Coronary artery (tissue), 2 donors: Measurements from ENCODE around the gene RHBDD1.

Source experiments
- DNase-seq: peaks from one replicate; pipeline ENCODE4 v3.0.0-alpha.2; 2017; ENCODE audit warnings: low spot score
- H3K27ac ChIP-seq, 2 donors: fragments of 200-600 bp; sonication (generic); one replicate each; pipeline ENCODE4 v1.5.1; 2016 to 2019
- H3K4me3 ChIP-seq: fragments of 200-600 bp; sonication (generic); 2 replicates; pipeline ENCODE4 v1.5.1; 2016; ENCODE audit warnings: mild to moderate bottlenecking, moderate library complexity
- TF ChIP-seq, protein P1 (sequence below): fragments of 200-600 bp; sonication (generic); IDR thresholded peaks from one replicate; pipeline ENCODE4 v1.5.1; 2019; ENCODE audit warnings: antibody characterized with exemption

The RHBDD1 gene

DNA sequence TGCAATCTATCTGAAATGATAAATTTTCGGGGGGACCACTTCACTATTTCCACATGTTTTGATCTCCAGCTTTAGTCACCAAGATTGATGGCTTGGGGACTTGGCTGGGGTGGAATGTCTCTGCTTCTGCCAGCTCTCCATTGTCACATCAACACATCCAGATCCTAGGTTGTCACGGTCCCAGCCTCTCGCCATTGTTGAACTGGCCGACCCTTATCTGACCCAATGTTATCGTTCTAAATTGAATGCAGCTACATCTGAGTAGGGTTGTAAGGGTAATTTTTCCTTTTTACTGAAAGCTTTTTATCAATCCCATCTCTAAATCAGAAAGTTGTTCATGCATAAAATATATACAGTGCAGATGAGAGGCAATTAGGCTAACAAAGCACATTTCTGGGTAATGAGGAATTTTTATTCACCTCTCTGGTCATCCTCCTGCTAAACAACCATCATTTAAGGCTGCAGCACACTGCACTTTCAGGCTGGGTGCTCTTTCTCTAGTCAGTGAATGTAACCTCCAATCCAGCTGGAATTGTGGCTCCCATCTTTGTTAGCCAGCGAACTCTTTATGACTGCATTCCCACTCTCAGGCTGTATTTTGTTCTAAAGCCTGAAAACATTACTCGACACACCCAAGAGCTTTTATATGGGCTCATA lies 200.0 kb downstream of the RHBDD1 start:
- no peak overlapping the region for H3K4me3 ChIP-seq
- TF ChIP-seq, protein P1, sequence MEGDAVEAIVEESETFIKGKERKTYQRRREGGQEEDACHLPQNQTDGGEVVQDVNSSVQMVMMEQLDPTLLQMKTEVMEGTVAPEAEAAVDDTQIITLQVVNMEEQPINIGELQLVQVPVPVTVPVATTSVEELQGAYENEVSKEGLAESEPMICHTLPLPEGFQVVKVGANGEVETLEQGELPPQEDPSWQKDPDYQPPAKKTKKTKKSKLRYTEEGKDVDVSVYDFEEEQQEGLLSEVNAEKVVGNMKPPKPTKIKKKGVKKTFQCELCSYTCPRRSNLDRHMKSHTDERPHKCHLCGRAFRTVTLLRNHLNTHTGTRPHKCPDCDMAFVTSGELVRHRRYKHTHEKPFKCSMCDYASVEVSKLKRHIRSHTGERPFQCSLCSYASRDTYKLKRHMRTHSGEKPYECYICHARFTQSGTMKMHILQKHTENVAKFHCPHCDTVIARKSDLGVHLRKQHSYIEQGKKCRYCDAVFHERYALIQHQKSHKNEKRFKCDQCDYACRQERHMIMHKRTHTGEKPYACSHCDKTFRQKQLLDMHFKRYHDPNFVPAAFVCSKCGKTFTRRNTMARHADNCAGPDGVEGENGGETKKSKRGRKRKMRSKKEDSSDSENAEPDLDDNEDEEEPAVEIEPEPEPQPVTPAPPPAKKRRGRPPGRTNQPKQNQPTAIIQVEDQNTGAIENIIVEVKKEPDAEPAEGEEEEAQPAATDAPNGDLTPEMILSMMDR, result no peak
- no peak for DNase-seq
- H3K27ac ChIP-seq, result no peak overlapping the region

DNA sequence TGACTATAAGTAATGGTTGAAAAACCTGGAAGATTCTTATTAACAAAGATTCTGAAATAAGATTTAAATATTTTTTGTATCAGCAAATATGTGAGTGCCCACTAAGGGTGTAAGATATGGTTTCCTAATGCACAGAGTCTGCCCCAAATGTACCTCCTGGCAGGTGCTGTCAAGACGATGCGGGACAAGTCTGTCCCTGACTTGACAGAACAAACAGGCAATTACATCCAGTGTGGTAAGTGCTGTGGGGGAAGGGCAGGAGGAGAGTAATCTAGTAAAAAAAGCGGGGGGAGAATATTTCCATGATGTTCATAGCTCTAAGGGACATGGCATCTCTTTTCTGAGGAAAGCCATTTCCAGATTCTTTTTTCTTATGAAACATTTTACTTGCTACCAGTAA lies 200.7 kb downstream of the RHBDD1 start:
- no peak for DNase-seq
- TF ChIP-seq, protein P1, result no peak
- no peak overlapping the region for H3K27ac ChIP-seq
- H3K4me3 ChIP-seq, result no peak overlapping the region

DNA sequence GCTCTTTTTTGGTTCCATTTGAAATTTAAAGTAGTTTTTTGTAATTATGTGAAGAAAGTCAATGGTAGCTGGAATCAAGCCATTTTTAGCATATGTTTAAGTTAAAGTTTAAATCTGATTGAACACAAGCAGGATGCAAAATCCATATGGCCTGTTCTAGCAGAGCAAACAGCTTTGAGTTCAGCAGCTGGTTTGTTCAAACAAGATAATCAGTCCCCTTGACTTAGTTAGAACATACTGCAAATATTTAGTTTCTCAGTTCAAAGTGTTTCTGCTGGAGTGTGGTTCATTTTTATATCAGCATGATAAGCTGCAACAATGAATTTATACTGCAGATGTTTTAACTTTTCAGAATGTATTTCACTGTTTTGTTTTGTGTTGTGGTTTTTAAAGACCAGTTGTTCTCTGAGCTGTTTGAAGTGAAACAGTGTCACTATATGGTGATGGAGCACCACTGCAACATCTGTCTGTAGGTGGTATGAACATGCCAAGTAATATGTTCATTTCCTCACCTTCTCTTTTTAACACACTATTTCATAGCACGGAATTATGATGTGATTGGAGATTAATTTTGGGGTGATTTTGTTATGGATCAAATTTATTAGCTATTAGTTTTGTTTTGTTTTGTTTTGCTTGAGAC lies 202.8 kb downstream of the RHBDD1 start:
- no peak overlapping the region for H3K27ac ChIP-seq

DNA sequence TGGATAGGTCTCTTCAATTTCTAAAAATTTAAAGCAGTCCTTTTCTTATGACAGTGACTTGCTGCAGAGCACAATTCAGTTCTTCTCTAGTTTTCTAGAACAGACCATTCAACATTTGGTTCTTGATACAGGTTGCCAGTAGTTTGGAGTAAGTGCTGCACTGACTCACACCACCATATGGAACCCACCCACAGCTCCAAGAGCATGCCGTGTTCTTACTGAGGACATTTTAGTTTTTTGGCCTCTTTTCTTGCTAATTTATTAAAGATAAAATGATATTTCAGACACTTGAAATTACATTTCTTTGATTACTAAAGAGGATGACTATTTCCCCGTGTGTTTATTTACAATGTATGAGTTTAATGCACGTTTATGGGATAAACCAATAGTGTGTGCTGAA lies 208.1 kb downstream of the RHBDD1 start:
- no peak for DNase-seq
- H3K27ac ChIP-seq, result no peak overlapping the region
- TF ChIP-seq, protein P1, result no peak
- H3K4me3 ChIP-seq, result no peak overlapping the region

More for the DNA sequence above, 202.8 kb downstream of the RHBDD1 start:
- no peak for DNase-seq
- H3K4me3 ChIP-seq, result no peak overlapping the region
- TF ChIP-seq, protein P1, result no peak
